LHCN-M2 (cell line): Measurements from ENCODE around the gene TMC2. TPM values are rescaled to one million over a fixed set of nuclear protein-coding genes. Genes with fewer than 3 reads are reported as not detected.

Source experiments
- DNase-seq: peaks from one replicate; pipeline ENCODE4 v3.0.0-alpha.2; 2012; ENCODE audit warnings: low read depth
- total RNA-seq: library from RNA; depleted of rRNA; stranded (reverse); fragments of >200 nt; gene quantifications from 2 replicates; pipeline ENCODE4 v1.2.3, GENCODE V29; 2014

TMC2 gene
- total RNA-seq, 1 experiment from 2014 or later, result not detected

DNA sequence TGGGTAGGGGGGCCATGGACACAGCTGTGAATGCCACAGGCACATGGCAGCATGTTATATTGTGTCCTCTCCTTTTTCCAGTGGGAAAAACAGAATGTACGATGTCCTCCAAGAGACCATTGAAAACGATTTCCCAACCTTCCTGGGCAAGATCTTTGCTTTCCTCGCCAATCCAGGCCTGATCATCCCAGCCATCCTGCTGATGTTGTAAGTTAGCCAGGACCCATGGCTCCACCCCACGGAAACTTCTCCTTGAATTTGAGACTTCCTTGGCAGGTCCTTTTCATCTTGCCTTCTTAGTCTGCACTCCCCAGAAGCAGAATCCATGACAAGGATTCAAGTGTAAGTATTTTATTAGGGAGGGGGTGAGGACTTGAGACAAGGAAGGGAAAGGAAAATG, 87.8 kb downstream of the TMC2 start:
- no peak for DNase-seq

DNA sequence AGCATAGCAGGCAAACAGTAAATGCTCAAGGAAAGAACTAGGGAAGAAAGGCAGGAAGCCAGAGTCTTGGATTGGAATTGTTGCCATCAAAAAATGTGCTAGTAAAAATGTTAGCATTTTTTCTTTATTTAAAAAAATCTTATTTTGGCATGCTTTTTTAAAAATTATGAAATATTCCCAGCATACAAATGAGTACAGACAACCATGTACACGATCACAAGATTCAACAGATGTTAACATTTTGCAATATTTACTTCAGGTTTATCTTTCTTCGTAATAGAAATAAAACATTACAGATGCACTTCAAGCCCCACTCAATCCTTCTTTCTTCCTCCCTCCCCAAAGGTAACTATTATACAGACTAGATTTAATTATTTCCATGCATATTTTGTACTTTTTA, 88.7 kb downstream of the TMC2 start:
- no peak for DNase-seq

DNA sequence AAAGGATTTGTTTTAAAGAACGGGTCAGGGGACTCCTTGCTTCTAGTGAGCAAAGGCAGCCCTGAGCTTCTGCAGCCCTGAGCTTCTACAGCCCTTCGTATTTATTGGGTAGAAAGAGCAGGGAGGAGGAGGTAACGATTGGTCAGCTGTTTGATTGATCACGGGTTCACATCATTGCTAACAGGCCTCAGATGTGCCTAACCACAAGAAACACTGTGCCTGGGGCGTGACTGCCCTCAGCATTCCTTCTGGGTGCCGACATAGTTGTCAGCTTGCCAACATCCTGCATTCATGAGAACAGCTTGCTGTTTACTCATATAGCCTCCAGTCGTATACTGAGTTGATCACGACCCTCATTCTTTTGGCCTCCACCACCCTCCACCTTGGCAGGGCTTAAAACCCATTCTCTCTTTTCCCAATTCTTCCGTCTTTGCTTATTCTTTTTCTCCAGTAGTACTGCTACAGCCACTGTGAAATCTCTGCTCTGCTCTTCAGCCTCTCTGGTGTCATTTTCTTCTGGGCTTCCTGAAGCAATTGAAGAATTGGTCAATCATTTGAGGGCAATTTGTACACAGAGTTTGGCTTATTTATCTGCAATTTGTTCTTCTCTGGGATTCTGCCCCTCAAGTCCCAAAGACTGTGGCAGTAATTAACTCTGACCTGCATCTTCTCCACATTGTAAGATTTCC, 90.6 kb downstream of the TMC2 start:
- peak; percentile 79 for DNase-seq

DNA sequence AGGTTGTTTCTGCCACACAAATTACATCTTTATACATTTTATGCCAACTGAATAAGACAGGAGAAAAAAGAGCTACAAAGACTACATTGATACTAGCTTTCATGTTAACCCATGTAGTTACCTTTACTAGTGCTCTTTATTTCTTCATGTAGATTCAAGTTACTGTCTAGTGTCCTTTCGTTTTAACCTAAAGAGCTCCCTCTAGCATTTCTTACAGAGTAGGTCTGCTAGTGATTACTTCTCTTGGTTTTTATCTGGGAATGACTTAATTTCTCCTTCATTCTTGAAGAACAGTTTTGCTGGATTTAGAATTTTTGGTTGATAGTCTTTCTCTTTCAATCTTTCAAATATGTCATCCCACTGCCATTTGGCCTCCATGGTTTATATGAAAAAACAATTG, 94.9 kb downstream of the TMC2 start:
- DNase-seq, result peak; percentile 20

DNA sequence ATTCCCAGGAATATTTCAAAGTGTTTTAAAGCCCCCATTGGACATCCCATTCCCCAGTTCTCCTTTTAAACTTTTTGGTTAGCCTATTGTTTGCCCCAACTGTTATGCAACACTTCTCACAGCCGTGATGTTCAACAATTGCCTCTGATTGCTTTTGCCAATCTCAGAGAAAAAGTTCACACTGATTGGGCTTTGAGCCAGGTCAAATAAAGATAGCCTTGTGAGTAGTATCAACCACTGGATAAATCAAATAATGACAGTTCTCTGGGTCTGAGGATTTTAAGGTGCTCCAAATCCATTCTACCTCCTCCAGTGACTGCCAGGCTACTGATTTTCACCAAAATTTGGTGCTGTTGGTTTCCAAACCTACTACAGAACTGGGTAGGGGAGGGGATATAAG, 97.0 kb downstream of the TMC2 start:
- DNase-seq, result no peak

DNA sequence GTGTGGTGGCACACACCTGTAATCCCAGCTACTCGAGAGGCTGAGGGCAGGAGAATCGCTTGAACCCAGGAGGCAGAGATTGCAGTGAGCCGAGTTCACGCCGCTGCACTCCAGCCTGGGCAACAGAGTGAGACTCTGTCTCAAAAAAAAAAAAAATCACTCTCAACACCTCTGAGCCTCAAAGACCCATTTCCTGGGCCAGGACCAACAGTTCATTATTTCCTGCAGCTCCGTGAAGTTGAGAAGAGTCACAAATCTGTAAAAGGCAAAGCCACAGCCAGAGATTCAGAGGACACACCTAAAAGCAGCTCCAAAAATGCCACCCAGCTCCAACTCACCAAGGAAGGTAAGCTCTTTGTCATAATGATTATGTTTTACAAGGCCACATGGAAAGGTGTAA, 100.9 kb downstream of the TMC2 start:
- no peak for DNase-seq

DNA sequence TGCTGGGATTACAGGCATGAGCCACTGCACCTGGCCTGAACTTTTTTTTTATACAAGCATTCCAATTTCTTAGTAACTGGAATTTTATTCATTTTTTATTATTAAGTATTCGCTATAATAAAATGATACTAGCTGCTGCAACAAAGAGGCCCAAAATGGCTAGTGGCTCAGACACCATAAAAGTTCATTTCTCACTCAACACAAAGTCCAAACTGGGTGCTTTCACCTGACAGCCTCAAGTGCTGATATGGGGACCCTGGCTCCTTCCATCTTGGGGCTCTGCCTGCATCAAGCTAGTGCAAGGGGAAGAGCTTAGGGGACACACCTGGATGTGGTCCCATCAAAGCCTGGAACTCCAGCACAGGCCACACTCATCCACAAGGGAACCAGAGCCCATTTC, 103.9 kb downstream of the TMC2 start:
- no peak for DNase-seq

DNA sequence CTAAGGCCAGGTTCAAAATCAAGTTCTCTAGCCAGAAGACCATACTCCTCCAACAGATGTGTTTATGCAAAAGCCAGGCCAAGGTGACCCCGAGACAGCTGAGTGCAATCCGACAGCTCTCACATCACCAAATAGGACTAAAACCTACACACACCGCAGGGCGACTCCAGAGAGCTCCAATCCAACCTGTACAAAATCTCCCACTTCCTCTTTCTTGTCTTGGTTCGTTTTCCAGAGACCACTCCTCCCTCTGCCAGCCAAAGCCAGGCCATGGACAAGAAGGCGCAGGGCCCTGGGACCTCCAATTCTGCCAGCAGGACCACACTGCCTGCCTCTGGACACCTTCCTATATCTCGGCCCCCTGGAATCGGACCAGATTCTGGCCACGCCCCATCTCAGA, 104.5 kb downstream of the TMC2 start:
- no peak for DNase-seq

DNA sequence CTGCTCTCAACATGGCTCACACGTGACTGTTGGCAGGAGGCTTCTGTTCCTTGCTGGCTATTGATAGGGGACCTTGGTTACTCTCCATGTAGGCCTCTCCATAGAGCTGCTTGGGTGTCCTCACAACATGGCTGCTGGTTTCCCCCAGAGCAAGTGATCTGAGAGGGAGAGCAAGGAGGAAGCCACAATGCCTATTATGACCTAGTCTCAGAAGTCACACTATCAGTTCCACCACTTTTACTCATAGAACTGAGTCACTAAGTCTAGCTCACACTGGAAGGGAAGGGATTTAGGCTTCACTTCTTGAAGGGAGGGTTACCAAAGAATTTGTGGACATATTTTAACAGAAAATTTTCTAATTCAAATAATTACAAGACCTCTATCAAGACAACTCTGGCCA, 107.3 kb downstream of the TMC2 start:
- no peak for DNase-seq

DNA sequence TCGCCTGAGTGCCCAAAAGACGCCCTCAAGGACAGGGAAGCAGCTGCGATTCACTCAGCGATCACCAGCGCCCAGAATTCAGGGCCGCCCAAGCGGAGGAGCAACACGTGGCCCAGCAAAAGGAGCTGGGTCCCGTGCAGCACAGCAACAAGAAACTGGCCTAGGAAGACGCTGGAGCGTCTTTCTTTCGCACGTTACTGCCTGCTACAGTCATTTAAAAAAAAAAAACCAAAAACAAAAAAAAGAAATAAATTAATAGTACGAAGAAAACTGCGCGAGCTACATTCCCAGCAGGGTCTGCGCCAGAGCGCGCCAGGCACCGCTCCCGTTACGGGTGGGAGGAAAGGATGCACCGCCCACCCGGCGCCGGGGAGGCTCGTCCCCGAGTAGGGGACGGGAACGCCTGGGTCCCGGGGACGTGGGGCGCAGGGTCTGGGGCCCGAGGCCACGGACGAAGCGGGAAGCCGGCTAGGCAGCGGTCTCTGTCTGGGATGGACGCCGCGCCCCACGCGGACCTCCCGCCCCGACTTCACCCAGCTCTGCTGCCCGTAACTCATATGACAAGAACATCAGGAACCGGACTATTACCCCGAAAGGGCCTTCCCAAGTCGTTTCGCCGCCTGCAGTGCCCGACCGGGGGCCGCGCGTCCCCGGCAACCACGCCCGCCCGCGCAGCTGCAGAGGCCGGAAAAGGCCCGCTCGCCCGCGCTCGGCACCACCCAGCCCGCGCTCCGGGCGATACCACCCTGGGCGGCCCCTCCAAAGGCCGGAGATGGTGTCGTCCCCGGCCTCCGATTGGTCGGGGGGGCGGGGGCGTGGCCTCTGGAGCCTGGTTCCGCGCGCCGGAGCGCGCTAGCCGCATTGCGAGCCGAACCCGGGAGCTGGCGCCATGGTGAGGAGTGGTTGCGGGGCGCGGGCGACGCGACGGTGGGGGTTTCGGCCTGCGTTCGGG, 115.7 kb downstream of the TMC2 start, which contains the start of gene NOP56:
Gene NOP56 (plus strand): TSS at position 861 of the 952 bp plus-strand sequence. CDS start 29 bp downstream, at position 890.
- peak; percentile 92 for DNase-seq

DNA sequence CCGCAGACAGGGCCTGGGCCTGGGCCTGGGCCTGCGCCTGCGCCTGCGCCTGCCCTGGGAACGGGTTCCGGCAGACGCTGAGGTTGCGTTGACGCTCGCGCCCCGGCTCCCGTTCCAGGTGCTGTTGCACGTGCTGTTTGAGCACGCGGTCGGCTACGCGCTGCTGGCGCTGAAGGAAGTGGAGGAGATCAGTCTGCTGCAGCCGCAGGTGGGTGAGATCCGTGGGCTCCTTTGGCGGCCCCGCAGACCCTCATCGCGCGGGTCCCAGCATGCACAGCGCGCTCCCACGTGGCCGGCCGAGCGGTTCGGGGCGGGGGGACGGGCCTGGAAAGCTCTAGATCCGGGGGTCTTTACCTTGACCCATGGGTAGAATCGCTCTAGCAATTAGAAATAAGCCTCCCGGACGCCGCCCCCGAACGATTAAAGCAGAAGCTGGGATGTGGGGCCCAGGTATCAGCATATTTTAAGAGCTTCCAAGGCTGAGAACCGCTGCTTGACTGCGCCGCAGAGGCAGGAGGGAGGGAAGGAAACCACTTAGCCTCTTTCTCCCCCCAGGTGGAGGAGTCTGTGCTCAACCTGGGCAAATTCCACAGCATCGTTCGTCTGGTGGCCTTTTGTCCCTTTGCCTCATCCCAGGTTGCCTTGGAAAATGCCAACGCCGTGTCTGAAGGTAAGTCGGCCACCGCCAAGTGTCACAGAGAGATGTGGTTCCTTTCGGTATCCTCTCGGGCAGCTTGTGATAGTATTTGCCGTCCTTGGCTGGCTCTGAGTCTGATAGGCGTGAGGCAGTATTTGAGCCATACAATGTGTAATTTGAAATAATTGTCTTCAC, 116.6 kb downstream of the TMC2 start:
- DNase-seq, result no peak

DNA sequence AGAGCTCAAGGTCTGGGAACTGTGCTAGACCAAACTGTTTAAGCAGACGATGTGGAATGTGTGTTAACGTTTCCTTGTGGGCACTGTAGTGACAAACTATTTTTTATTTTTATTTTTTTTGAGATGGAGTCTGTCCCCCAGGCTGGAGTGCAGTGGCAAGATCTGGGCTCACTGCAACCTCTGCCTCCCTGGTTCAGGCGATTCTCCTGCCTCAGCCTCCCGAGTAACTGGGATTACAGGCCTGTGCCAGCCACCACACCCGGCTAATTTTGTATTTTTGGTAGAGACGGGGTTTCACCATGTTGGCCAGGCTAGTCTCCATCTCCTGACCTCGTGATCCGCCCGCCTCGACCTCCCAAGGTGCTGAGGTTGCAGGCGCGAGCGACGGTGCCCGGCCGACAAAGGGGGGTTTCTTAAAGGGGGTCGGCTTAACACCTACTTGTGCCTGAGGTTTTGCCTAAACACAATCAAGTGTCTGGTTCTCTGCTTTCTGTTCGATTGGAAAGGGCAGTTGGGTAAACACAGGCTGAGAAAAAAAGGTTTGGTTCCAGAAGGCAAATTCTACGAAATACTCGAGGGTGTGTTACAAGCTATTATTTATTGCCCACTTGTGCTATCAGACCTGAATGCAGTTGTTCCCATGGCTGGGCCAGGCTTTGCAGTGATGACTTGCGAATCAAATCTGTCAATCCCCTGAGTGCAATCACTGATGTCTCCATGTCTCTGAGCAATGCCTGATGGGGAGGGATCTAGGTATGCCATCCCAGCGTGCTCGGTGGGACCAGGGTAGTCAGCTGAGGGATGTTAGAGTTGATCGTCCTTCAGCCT, 117.4 kb downstream of the TMC2 start:
- DNase-seq, result peak; percentile 12

DNA sequence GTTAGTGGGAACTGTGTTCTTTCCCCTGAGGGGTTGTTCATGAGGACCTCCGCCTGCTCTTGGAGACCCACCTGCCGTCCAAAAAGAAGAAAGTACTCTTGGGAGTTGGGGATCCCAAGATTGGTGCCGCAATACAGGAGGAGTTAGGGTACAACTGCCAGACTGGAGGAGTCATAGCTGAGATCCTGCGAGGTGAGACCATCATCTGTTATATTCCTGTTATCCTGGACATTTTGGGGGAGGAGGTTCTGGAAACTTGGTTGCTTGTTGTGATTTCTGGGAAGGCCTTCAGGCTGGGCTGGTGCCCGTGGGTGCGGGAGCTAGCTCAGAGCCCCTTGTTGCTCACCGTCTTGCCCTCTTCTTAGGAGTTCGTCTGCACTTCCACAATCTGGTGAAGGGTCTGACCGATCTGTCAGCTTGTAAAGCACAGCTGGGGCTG, 118.0 kb downstream of the TMC2 start:
- no peak for DNase-seq

DNA sequence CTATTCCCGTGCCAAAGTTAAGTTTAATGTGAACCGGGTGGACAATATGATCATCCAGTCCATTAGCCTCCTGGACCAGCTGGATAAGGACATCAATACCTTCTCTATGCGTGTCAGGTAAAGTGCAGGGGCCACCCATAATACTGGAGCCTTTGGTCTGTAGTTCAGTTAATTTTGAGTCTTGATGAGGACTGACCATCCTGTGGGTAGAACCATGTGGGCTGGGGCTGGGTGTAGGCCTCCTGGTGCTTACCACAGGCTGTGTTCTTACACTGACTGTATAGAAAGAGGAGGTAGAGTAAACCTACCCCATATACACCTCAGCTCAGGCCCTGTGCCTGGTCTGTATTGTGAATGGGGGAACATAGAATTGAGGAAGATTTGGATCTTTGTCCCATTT, 118.5 kb downstream of the TMC2 start:
- DNase-seq, result no peak

DNA sequence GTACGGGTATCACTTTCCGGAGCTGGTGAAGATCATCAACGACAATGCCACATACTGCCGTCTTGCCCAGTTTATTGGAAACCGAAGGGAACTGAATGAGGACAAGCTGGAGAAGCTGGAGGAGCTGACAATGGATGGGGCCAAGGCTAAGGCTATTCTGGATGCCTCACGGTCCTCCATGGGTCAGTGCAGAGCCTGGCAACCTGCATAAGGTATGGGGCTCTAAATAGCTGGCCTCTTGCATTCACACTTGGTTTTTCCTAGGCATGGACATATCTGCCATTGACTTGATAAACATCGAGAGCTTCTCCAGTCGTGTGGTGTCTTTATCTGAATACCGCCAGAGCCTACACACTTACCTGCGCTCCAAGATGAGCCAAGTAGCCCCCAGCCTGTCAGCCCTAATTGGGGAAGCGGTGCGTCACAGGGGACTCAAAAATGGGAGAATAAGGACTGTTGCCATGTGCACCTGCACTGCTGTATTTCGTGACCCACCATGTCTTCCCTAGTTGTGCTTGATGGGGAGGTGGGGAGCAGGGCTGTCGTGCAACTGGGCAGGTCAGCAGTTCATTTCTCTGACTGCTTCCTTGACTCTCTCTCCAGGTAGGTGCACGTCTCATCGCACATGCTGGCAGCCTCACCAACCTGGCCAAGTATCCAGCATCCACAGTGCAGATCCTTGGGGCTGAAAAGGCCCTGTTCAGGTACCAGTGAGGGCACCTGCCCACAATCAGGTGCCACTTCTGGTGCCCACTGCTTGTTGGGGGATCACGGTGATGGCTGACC, 119.2 kb downstream of the TMC2 start:
- no peak for DNase-seq

DNA sequence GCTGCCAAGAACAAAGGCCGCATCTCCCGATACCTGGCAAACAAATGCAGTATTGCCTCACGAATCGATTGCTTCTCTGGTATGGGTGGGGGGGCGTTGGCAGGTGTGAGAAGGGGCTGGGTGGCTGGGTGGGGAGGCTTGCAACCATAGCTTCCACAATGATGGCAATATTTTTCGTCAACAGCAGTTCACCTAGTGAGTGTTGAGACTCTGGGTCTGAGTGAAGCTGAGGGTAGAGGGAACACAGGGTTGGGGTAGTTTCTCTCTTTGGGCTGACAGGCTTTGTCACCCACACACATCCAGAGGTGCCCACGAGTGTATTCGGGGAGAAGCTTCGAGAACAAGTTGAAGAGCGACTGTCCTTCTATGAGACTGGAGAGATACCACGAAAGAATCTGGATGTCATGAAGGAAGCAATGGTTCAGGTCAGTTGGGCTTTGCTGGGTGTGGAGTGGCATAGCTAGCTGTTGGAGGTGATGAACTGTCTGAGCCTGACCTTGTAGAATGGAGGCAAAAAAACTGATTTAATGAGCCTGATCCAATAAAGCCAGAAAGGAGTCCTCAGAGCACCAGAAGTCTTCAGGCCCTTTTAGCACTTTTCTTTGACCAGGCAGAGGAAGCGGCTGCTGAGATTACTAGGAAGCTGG, 120.2 kb downstream of the TMC2 start:
- no peak for DNase-seq

DNA sequence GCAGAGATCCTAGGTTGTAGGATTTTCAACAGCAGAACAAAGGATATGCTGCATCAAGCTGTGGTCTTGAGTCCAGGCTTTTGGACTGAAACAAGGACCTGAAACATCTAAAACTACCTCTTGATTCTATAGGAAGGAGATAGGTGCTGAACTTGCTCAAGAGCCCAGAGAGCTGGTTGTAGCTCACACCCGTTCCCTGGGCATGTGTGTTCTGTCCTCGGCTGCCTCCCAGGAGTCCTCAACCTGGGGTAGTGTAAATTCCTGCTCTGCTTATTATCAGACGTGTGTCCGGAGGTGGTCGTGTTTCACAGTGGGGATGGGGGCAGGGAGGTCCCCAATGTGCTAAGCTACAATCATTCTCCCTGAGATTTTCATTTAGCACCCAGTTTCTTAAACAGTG, 120.9 kb downstream of the TMC2 start:
- no peak for DNase-seq

DNA sequence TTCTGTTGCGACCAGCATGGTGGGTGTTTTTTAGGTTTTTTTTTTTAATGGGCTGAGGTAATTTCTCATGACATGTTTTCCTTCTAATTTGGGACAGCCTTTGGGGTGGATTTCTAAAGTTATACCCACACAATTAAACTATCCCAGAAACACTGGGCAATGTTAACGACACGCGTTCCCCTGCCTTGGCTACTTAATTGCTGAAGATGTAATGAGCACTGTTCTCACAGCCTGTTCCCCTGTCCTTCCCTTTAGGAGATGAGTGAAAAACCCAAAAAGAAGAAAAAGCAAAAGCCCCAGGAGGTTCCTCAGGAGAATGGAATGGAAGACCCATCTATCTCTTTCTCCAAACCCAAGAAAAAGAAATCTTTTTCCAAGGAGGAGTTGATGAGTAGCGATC, 121.3 kb downstream of the TMC2 start:
- no peak for DNase-seq
